Transverse colon (tissue), 4 donors: ENCODE data around the gene HIBCH. TPM values are rescaled to one million over a fixed set of nuclear protein-coding genes. Genes with fewer than 3 reads are reported as not detected.
"Not testable (repeated sequence)": the region's sequence is repeated elsewhere in the genome, so short reads cannot be mapped to it uniquely, and the experiment has no call there.

Source experiments
- DNase-seq: peaks from one replicate; pipeline ENCODE4 v3.0.0-alpha.2; 2019
- H3K27ac ChIP-seq, 4 donors: fragments of 200-600 bp; sonication (generic); 2 replicates each; pipeline ENCODE4 v1.5.1; 2016 to 2018; ENCODE audit warnings: inconsistent platforms in 4 of 4
- H3K27me3 ChIP-seq: fragments of 200-600 bp; sonication (generic); 2 replicates; pipeline ENCODE4 v1.5.1; 2017; ENCODE audit warnings: inconsistent platforms
- H3K36me3 ChIP-seq, 4 donors: fragments of 200-600 bp; sonication (generic); 2 replicates each; pipeline ENCODE4 v1.5.1; 2017 to 2019; ENCODE audit warnings: inconsistent platforms in 4 of 4
- H3K4me1 ChIP-seq, 4 donors: fragments of 200-600 bp; sonication (generic); 2 replicates each; pipeline ENCODE4 v1.5.1; 2017 to 2020; ENCODE audit warnings: inconsistent platforms in 4 of 4
- H3K4me3 ChIP-seq, 4 donors: fragments of 200-600 bp; sonication (generic); 1 replicate in 1 of 4; 2 replicates in 3 of 4; pipeline versions ENCODE4 v1.5.1 to v1.6.1; 2017 to 2019; ENCODE audit warnings: inconsistent platforms in 4 of 4
- H3K9me3 ChIP-seq, 2 donors: fragments of 200-600 bp; sonication (generic); 2 replicates each; pipeline ENCODE4 v1.5.1; 2017 to 2019; ENCODE audit warnings: inconsistent platforms in 2 of 2
- CTCF ChIP-seq, 5 experiments: fragments of 200-600 bp in 3 of 5; fragments of 450-650 bp in 2 of 5; sonication (generic) in 3 of 5; IDR thresholded peaks; 1 replicate in 2 of 5; 2 replicates in 3 of 5; pipeline ENCODE4 v1.5.1; 2016 to 2017; ENCODE audit warnings: antibody characterized with exemption in 5 of 5, inconsistent platforms in 3 of 5, mild to moderate bottlenecking in 2 of 5, moderate library complexity in 1 of 5
- EP300 ChIP-seq: sonication (generic); formaldehyde crosslinking; IDR thresholded peaks from one replicate; pipeline ENCODE4 v1.6.1; 2017; ENCODE audit warnings: antibody characterized with exemption, low read depth
- POLR2A ChIP-seq: fragments of 450-650 bp; IDR thresholded peaks from one replicate; pipeline ENCODE4 v1.6.1; 2016; ENCODE audit warnings: antibody characterized with exemption, mild to moderate bottlenecking, moderate library complexity
- POLR2AphosphoS5 ChIP-seq, 3 donors: sonication (generic); formaldehyde crosslinking; IDR thresholded peaks; one replicate each; pipeline ENCODE4 v1.6.1; 2016; ENCODE audit warnings: antibody characterized with exemption in 3 of 3
- WGBS, 2 donors: methylation state at CpG; one replicate each; pipeline ENCODE4 v1.1.5; 2018; ENCODE audit warnings: low coverage in 1 of 2; 5-methylcytosine and 5-hydroxymethylcytosine counted together
- in situ Hi-C, 4 donors: fragments of 200-750 bp; cut with MboI; loops; one replicate each; pipeline versions ENCODE4 v1.15.0 to v1.15.1; 2017; ENCODE audit warnings: low sequenced_read_pairs in 3 of 4, low pct_ligation_motif_present in 1 of 4, low pct_unique_long_range_greater_than_20kb in 1 of 4
- intact Hi-C: fragments of 100-400 bp; cut with DNase I; formaldehyde crosslinking; loops from one replicate; pipeline ENCODE4 v1.15.1; 2023; ENCODE audit warnings: low total_unique reads
- total RNA-seq, 4 donors: library from RNA; depleted of rRNA; stranded (reverse); fragments of >200 nt; gene quantifications; one replicate each; pipeline ENCODE4 v1.1.0, GENCODE V29; 2016

HIBCH gene
- total RNA-seq, 4 donors from 2014 or later, result 6.0 to 33.0 (median 19.8) TPM

- no peaks in the 10 kb centered on the region for H3K4me1 ChIP-seq
- WGBS, 2 donors, result 67 to 96% methylated on average over 1 of the region's 1 CpG
- no peaks in the 10 kb centered on the region for H3K9me3 ChIP-seq
- peaks cover 0 to 3% (median 0%) of the 10 kb centered on the region in 4 donors for H3K36me3 ChIP-seq
- H3K27ac ChIP-seq, result no peak overlapping the region
- no peaks in the 10 kb centered on the region for H3K27me3 ChIP-seq
- no peak overlapping the region for H3K4me3 ChIP-seq
- no peak for TF ChIP-seq POLR2AphosphoS5 (IDR thresholded peaks at IDR 0.05)
- TF ChIP-seq POLR2A, result no peak
- TF ChIP-seq EP300, result no peak
- TF ChIP-seq CTCF (IDR thresholded peaks at IDR 0.05), result no peak
- DNase-seq, result no peak
- in situ Hi-C loops (no loop called here), intact Hi-C loops (no loop called here)
Measured at GRCh38 chr2:190302052-190302451, 17.6 kb downstream of the HIBCH start.

GRCh38 chr2:190301032-190301431 is 18.6 kb downstream of the HIBCH start:
- H3K27me3 ChIP-seq, result no peaks in the 10 kb centered on the region
- in situ Hi-C loops, result no loop called here
- no peaks in the 10 kb centered on the region for H3K4me1 ChIP-seq
- H3K4me3 ChIP-seq, result no peak overlapping the region
- peaks cover 0 to 3% (median 0%) of the 10 kb centered on the region in 4 donors for H3K36me3 ChIP-seq
- H3K9me3 ChIP-seq, result no peaks in the 10 kb centered on the region
- intact Hi-C loops, result no loop called here
- TF ChIP-seq CTCF (IDR thresholded peaks at IDR 0.05) (no peak), POLR2A (no peak), POLR2AphosphoS5 (IDR thresholded peaks at IDR 0.05) (no peak), EP300 (no peak)
- H3K27ac ChIP-seq, result no peak overlapping the region
- no peak for DNase-seq

GRCh38 chr2:190297880-190298279 is 21.7 kb downstream of the HIBCH start:
- H3K27me3 ChIP-seq, H3K4me3 ChIP-seq, H3K9me3 ChIP-seq, intact Hi-C loops, DNase-seq, H3K27ac ChIP-seq, H3K4me1 ChIP-seq: not testable (repeated sequence)
- in situ Hi-C loops, result loop anchor here in 2 of 4 donors (25.0 kb wide), 1 partner anchor 211 kb away; no protein-coding TSS in a partner anchor
- WGBS, 2 donors, result 96 to 100% methylated on average over 1 to 2 of the region's 2 CpGs
- H3K36me3 ChIP-seq, result peaks cover 0 to 19% (median 4%) of the 10 kb centered on the region in 4 donors

- Histone ChIP-seq H3K4me1 (no peaks in the 10 kb centered on the region), H3K27me3 (no peaks in the 10 kb centered on the region), H3K27ac (no peak overlapping the region), H3K9me3 (no peaks in the 10 kb centered on the region), H3K36me3 (peaks cover 0 to 22% (median 3%) of the 10 kb centered on the region in 4 donors), H3K4me3 (no peak overlapping the region)
- in situ Hi-C loops, result loop anchor here in 2 of 4 donors (25.0 kb wide), 1 partner anchor 196 kb away; no protein-coding TSS in a partner anchor
- DNase-seq, result no peak
- no peak for TF ChIP-seq CTCF (IDR thresholded peaks at IDR 0.05)
- 75 to 78% methylated on average over 1 to 2 of the region's 2 CpGs for WGBS, 2 donors
- intact Hi-C loops, result loop anchor here (10.0 kb wide), 1 partner anchor 199 kb away; no protein-coding TSS in a partner anchor
Measured at GRCh38 chr2:190283783-190284182, 35.8 kb downstream of the HIBCH start.
